ENCODE measurements around the gene DLGAP1.
A peak's percentile ranks its signal among the peaks of the same experiment; 100 is the strongest.

The DLGAP1 gene

DNA sequence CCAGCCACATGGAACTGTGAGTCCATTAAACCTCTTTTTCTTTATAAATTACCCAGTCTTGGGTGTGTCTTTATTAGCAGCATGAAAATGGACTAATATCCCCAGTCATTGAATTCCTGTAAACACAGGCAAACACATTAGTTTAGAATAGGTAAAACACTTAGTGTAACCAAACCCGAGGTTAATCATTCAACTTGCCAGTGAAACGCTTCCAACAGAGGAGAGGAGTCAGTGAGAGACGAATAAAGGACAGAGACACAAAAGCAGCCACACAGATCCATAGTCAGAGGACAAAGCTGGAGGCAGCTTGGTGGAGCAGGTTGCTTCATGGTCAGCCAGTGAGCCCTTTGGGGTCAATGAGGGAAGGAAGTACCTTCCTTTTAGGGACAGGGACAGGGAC lies 657.1 kb downstream of the DLGAP1 start:
- no peak for DNase-seq

DNA sequence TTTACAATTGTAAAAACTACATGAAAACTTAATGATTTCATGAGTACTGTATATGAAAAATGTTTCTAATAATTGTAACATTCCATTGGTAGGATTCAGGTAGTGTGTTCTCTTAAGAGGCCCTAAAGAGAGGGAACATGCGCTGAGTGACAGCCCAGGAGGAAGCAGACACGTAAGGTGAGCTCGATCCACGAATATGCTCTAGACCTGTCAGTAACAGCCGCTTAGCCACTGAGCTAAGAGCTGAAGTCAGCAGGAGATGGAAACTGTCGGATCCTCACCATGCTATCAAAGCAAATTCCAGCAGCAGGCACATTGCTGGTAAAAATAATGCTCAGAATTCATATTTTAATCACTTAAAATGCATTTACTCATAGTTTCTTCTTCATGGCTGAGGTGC lies 658.7 kb downstream of the DLGAP1 start:
- no peak for DNase-seq

DNA sequence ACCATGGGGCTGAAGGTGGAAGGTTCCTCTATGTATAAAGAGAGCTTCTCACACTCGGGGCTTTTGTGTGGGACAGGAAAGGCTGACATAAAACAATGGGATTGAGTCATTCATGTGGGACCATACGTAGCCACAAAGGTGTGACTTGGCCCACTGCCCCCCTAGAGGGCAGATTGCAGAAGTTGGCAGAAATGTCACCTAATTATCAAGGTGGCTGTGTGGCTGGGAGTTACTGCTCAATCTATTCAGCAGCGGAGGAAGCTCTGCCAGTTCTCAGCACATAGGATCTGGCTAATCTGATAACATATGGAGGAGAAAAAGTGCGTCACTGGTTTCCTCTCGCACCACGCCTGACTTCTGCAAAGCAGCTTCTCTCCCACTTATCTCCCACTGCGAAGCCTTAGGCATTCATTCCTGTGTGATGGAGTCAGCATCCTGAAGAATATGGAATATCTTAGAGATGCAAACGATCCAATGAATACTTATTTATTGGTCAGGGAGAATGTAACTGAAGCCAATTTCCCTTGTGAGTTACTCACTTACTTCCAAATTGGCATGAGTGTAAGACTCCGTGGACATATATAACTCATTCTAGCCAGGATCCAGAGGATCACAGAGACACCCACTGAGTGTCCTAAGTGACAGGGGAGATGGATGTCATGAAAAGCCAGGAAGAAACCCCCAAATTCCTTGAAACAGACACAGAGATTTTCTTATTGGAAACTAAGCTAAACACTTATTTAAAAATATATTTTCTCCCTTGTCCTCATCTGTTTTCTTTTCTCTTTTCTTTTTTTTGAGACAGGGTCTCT lies 660.4 kb downstream of the DLGAP1 start:
- DNase-seq = no peak

DNA sequence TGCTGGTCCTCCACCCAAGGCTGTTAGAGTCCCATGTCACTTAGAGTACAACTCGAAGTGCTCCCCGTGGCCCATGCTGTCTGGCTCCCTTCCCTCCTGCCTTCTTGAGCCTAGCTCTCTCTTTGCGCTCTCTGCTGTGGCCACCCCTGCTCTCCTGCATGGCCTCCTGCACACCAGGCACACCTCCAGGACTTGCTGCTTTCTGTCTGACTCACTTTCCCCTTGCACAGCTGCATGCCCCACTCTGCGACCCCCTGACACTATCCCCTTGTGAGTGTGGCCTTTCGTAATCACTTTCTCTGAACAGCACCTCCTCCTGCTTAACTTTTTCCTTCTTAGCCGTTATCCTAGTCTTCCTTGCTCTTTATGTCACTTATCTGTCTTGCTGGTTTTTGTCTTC lies 661.6 kb downstream of the DLGAP1 start:
- no peak for DNase-seq

DNA sequence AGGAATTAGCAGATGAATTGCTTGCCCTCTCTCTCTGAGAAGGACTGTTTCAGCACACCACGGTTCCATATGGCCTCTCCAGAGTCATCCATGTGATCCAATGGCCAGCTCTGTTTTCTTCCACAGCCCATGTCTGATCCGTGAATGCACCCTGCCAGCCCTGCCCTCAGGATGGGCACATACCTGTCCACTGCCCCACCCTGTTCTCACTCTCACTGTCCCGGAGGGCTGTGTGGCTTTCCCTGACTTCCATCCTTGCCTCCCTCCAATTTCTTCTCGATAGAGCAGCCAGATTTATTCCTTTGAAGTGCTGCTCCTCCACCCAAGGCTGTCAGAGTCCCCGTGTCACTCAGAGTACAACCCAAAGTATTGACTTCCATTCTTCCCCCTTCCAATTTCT lies 662.0 kb downstream of the DLGAP1 start:
- DNase-seq = no peak

DNA sequence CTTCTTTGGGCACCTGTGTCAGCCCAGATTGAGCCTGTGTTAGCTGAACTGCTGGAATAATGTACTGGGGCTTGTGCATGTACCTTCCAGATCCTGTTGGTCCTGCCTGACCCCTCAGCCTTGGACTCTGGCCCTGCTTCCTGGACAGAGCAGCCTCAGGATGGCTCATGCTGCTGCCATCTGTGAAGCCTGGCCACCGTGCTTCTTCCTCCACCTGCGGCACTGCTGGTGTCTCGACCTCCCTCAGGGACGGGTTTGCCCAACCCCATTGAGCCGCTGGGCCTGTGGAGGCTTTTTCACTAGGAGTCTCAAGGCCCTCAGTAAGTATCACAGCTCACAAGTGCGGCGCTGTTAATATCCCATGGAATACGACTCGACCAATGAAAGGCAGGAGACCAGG lies 662.4 kb downstream of the DLGAP1 start:
- DNase-seq = no peak

DNA sequence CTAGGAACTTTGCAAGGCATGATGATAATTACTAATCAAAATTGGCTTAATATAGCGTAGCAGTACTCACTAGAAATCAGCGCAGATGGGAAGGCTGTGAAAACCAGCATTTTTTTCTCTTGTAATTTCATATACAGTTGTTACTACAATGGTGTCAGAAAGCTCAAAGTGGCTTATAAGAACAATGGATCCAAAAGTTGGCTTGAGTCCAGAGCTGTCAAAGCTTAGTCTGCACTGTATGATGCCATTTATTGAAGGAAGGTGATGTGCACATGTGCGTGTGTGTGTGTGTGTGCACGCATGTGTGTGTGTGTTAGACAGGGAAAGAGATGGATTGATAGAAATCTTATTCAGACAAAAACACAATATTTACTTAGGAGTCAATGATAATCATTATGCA lies 663.9 kb downstream of the DLGAP1 start:
- DNase-seq = no peak

DNA sequence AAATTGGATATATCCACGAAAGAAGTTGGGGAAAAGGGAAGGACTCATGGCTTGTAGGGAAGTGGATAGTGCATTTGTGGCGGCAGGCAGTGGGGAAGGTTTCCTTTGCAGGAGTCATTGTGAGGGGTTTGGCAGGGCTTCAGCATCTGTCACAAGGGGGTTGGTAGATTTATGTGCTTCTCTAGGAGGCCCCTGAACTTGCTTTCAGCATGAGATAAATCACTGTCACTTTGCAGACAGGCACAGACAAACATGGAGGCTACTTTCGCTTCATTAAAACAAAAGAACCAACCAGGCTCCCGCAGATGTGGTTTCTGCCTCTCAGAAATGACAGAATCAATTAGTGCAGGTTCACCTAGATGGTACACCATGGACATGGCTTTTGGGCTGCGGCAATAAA lies 664.4 kb downstream of the DLGAP1 start:
- peak; percentile 9 for DNase-seq

DNA sequence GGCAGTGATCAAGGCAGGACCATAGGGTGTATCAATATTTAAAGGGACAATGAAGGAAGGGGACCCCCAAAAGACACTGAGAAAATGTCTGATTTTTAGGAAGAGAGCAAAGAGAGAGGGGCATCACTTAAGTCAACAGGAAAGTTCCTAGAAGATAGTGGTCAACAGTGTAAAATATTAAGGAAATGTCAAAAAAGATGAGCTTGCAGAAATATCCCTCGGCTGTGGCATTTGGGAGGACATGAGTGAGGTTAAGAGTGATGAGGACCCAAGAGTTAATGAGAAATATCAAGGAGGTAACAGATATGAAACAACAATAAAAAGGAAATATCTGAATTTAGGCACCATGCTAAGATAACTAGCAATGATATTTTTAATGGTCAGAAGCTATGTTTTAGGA lies 665.6 kb downstream of the DLGAP1 start:
- no peak for DNase-seq

DNA sequence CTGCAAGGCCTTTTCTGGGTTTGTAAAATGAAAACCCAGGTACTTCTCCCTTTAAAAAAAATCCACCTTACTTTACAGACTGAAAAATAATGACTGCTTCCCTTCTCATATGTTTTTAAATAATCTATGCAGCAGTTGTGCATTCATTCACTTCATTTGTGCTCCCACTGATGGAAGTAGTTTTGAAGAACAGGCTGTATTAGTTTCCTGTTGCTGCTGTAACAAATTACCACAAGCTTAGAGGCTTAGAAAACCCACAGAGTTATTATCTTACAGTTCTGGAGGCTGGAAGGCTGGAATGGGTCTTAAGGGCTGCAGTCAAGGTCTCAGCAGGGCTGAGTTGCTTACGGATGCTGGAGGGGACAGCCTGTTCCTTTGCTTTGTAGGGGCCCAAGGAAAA lies 670.2 kb downstream of the DLGAP1 start:
- DNase-seq = no peak

DNA sequence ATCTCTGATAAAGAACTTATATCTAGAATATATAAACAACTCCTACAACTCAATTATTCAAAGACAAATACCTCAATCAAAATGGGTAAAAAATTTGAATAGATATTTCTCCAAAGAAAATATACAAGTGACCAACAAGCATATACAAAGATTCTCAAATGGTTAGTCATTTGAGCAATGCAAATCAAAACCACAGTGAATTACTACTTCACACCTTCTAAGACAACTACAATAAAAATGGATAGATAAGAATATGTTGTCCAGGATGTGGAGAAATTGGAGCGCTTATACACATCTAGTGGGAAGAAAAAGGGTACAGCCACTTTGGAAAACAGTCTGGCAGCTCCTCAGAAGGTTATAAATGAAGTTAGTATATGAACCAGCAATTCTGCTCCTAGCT lies 672.2 kb downstream of the DLGAP1 start:
- DNase-seq = no peak

DNA sequence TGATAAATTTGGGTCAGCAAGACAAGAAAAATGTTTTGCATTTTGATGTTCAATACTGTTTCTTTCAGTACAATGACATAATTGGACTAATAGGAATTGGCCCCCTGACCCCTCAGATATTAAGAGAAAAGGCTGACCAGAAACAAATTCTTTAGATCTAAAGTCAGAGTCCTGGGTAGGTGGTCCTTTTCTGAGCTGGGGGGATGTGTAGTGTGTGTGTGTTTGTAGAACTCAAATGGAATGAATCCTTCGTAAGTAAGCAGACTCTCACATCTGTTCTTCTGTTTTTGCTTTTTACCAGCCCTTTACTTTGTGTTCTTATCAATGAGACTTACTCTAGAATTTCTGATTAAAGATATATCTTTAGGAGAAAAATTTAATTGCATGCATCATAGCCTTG lies 677.4 kb downstream of the DLGAP1 start:
- no peak for DNase-seq

DNA sequence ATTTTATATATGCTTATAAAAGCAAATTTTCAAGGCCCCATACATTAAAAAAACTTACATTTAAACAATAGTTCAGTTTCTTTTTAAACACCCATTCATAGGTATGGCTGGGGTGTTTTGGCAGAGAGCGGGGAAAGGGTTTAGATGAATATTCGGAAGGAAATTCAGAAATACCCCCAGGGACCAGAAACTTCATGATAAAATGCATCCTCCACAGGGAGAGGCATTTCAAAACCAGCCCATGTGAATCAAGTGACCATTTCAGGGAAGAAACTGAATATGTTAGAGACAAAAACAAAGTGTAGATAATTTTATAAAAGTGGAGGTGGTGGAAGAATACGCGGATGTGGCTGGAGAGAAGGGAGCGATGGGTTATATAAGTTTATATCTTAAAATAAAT lies 678.0 kb downstream of the DLGAP1 start:
- DNase-seq = no peak

DNA sequence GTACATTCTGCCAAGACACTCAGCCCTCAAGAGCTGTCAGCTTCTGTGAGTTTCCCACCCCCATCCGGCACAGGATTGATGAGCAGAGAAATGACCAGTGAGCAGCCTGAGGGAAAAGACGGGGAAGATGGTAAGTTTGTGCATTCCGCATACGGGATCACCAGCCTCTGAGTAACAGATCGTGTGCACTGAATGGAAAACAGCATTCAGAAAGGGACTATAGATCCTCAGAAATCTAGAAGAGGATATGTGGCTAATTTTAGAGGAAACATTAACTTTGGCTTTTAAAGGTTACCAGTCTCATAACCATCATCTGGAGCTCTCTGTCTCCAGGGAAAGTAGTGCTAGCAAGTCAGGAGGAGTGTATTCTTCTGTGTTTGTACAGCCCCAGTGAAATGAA lies 679.1 kb downstream of the DLGAP1 start:
- DNase-seq = no peak

DNA sequence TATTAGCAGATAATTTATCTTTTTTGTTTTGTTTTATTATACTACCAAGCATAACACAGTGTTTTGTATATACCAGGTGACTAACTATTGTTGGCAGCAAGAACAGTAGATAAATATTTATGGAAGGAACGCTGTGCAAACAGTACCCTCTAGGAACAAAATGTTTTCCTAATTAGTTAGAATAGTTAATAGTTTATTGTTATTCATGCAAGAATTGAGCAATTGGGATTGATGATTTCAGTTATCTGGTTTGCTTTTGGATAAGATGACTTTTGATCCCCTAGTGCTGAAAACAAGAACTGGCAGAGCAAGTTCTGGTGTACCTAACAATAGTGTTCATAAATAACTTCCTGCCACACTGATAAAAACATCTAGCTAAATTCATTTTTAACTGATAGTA lies 681.8 kb downstream of the DLGAP1 start:
- DNase-seq = no peak

DNA sequence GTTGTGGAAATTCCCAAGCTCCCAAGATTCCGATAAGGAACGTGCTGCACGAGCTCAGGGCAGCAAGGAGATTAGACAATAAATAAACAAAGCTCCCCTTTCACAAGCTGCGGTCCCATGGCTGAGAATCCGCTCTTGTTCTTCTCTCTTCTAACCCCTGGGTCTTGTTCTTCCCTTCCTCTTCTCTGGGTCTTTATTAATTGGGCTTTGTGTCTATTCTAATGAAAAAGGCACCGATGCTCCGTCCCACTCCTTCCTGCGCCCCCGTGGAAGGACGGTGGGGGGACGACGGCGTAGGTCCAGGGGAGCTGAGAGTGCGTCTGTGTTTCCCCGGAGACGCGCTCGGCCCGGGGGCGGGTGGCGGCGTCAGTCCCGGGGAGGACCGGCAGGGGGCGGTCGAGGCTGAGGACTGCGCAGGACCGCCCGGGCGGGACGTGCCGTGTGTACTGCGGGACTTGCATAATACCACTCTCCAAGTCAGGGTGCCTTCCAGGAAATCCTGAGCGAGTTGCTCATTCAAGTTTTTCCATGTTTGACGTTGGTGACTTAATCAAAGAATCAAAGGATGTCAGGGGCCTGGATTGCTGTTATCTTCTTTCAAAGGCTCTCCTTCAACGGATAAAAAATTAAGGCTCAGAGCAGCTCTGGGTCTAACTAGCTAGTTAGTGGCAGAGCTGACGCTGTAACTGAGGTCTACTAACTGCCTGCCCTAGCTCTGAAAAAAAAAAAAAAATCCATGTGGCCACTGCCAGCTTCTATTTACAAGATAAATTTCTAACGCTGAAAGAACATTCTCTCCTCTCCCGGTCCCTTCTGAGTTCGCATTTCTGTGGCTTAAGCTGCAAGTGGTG lies 683.8 kb downstream of the DLGAP1 start:
- DNase-seq = no peak

DNA sequence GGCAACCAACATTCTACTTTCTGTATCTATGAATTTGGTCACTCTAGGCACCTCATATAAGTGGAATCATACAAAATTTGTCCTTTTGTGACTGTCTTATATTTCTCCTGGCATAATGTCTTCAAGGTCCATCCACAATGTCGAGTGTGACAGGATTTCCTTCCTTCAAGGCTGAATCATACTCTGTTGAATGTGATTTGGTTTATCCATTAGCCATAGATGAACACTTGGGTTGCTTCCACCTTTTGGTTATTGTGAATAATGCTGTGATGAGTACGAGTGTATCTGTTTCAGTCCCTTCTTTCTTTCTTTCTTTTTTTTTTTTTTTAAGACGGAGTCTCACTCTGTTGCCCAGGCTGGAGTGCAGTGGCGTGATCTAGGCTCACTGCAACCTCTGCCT lies 693.8 kb downstream of the DLGAP1 start:
- no peak for DNase-seq

DNA sequence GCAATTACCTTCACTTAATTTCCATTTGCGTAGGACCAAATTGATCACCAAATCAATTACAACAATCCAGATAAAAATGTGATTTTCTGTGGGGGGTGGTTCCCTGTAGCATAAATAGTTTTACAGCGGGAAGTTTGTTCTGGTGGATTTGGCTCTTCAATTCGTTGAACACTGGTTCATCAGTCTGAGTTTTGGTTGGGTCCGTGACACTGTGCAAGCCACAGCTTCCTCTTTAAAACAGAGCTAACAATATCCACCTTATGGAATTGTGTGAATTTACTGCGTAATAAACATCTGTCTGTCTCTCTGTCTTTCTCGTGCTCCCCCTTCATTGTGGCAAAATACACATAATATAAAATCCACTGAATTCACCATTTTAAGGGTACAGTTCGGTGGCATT lies 694.4 kb downstream of the DLGAP1 start:
- DNase-seq = no peak

DNA sequence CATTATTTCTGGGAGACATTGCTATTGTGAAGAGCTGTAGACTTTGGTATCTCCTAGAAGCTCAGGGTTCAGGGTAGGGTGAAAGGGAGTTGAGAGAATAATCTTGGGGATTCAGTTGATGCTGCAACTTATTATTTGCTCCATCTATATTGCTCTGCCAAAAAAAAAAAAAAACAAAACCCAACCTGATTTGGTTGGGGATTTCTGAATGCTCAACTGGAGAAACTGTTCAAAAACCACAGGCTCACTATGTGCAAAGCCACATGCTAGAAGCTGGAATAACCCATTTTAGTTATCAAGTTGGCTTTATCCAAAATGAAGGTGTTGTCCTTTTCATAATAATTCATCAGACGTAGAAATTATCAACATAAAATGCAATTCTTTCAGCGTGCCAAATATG lies 696.0 kb downstream of the DLGAP1 start:
- no peak for DNase-seq

DNA sequence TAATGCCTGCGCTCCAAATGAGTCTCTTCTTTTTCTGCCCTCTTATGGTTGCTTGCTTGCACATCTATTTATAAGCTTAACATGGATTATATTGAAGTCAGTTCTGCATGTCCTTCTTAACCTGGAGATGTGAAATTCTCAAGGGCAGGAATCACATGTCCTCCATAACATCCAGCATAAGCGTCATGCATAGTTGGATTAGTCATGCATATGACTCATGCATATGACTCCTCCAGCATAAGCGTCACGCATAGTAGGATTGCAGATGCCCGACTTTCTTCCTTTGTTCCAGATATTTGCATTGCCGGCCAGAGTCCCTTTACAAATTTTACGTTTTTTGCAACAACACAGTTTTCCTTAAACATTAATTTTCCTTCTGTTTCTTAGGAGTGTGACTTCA lies 696.6 kb downstream of the DLGAP1 start:
- DNase-seq = no peak

DNA sequence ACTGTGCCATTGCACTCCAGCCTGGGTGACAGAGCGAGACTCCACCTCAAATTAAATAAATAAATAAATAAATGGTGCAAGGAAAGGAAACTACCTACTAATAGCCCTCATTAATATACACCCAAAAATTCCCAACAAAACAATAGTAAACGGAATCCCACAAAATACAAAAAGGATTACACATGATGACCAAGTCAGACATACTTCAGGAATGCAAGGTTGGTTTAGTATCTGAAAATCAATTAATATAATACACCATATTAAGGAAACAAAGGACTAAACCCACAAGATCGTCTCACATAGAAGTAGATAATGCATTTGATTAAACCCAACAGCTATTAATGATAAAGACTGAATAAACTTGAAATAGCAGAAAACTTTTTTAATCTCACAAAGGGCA lies 697.7 kb downstream of the DLGAP1 start:
- no peak for DNase-seq

DNA sequence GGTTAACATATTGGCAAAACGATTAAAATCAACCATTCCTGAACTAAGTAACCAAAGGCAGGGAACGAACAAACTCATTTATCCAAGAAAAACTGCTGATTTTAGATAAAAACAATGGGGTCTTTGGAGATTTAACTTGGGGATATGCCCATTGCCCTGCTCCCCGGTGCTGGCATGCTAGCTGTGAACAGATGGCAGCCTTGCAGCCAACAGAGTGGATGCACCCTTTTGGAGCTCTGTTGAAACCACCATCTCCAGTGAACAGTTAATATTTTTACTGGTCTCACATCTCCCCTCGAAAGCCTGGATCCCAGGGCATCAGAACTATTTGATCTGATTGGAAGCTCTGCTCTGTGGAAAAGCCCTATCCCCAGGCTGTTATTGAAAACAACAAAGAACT lies 702.0 kb downstream of the DLGAP1 start:
- no peak for DNase-seq

DNA sequence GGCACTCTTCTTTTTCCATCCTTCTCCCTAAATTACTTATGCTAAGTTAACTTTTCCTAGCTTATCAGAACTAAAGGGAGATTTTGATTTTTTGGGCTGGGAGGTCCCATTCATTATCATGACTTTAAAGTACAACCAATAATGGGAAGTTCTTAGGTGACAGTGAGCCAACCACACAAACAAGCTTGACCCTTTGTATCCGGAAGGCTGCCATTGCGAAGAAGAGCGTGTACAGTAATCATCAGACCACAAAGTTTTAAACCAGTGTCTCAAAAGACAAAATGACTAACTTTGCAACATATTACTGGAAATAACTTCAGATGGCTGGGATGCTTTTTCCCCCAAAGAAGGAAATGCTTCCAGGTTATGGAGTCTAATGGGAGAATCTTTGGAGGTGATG lies 707.0 kb downstream of the DLGAP1 start:
- DNase-seq = no peak

DNA sequence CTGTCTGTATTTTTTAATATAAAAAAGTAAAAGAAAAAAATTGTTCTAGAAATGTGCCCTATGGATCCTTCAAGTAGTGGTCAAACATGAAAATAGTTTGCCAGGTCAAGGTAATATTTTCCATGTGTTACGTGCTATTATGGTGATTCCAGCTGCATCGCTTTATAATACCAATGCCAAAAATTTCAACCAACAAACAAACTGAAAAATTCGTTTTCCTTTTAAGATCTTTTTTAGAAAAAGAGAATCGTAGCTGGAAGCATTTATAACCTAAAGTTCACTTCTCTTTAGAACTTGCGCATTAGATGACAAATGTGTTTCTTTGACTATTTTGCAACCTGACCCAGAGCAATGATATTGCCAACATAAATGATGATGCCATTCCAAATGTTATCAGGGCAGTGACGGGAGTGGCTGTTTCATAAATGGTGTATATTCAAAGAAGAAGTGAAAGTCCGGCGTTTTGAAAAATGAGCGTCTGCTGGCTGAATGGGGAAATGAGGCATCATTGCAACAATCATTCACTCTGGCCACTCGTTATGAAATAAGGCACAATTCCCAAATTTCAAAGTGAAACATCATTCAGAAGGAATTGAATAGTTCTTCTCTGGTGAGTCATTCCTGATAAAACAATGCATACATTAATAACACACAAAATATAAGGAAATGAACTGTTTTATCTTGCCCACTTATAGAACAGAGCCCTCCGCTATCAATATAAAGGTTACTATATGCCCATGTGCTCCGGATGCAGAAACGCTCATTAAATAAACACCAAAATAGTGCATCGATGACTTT lies 707.7 kb downstream of the DLGAP1 start:
- no peak for DNase-seq

All from DMS79 (cell line).